NCI-H1436 (cell line): ENCODE measurements around the gene PAQR9.
"Not testable (repeated sequence)": the region's sequence is repeated elsewhere in the genome, so short reads cannot be mapped to it uniquely, and the experiment has no call there.

ENCODE experiments used
- DNase-seq: peaks from one replicate; lab custom pipeline; 2025; lab: John Stamatoyannopoulos, UW

The PAQR9 gene

GRCh38 chr3:142963516-142964448 is at the start of gene PAQR9:
PAQR9 (minus strand) TSS chr3:142963674; CDS start chr3:142963336, 338 bp downstream.
- DNase-seq, result no peak

DNA sequence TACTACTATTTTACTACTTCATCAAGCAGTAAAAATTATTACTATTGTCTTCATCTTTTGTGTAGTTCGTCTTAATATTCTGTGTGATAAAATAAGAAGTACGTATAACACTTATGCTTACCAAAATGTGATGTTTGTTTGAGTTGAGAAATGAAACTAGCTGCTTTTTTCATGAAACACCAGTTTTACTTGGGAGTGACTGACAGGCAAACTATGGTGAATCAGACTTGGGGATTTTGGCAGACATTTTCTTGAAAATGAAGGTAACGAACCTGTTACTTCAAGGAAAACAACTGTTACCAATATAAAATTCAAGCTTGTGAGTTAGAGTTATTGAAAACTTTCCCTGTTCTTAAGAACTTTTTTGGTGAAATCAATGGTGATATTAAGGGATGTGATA is 48.2 kb upstream of the PAQR9 start:
- no peak for DNase-seq

DNA sequence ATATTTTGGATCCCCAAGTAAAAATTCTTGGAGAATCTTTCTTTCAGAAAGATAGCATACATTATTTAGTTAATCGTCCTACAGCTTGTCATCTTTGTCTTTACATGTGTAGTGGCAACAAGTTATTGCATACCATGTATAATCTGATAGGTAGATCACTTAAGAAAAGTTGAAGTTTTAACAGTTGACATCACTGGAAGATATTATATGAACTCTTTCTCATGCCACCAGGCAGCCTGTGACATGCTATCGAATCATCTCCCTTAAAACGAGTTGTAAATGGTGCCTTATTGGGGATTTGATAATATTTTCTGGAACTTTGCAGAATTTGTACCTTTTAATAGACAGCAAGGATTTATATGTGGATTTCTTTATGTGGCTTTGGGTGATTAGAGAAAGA is 46.5 kb upstream of the PAQR9 start:
- no peak for DNase-seq

GRCh38 chr3:143004823-143005222 is 41.3 kb upstream of the PAQR9 start:
- no peak for DNase-seq

DNA sequence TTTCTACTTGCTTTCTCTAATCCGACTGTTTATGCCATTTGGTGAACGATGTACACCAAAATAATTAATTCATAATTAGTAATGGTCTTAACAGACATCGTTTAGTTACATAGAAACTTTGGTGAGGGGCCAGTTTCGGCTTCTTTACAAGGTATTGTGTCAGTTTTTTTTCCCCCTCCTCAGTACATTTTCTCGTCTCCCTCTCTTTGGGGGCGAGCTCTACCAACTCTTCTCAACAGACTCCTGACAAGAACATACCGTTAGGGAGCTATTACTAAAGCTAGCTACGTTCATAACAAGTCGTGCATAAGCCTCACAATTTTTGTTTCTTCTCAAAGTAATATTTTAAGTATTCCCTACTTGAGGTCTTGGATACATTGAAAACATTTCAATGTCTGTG is 39.3 kb upstream of the PAQR9 start:
- DNase-seq, result no peak

DNA sequence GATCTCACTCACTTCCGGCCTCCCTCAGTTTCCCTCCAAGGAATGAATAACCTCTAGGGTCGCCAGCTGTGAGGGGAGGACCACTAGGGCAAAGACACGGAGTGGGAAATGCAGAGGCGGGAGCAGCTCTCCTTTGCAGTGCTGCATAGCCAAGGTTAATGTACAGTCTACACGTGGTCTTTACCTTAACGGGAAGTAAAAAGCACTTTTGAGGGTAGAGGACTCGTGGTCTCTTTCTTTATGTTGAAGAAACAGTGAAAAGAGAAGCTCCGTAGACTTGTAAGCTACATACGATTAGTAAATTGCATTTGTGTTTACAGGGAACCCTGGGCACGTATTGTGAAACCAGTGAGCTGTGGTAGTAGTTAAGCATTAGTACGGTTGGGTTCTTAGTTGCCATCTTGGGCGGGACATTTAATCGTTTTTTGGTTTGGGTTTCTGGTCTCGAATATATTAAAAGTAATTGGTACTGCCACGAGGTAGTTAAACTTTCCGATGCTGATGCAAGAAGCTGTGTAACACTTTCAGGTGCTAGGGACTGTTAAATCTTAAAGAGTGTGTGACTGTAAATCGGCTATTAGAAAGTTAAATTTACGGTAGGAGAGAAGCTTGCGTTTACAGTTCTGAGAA is 38.7 kb upstream of the PAQR9 start:
- no peak for DNase-seq

GRCh38 chr3:143001369-143002082 is 38.1 kb upstream of the PAQR9 start, which contains the start of gene U2SURP:
U2SURP (plus strand) TSS chr3:143001570; CDS start chr3:143001629, 59 bp downstream.
- peak; percentile 98 for DNase-seq

DNA sequence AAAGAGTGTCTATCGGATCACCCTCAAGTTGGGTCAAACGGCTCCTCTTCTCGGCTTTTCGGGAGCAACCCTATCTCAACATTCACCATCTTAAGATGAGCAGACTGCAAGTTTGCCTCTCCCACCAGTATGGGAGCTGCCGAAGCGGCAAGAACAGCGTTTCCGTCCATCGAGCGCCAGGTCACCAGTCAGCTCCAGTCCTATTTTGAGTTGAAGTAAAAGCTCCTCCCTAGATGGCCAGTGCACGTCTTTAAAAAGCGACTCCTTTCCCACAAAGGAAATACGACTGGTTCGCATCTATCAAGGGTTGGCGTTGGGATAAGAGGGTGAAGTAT is 37.5 kb upstream of the PAQR9 start:
- DNase-seq, result no peak

DNA sequence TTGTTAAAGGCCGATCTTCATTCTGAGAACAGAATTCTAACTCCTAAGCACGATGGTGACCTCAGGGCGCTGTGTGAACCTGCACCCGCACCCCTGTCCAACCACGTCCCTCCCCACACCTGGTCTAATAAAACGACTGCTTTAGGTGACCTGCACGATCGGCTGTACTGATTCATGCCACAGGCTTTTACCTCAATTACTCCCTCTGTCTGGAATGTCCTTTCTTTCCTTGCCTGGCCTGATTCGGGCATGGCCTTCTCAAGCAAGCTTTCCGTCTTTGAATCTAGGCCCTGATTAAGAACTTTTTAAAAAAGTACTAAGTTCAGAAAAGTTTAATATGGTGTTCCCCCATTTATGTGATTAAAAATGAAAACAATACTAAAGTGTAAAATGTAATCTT is 37.1 kb upstream of the PAQR9 start:
- DNase-seq, result no peak

DNA sequence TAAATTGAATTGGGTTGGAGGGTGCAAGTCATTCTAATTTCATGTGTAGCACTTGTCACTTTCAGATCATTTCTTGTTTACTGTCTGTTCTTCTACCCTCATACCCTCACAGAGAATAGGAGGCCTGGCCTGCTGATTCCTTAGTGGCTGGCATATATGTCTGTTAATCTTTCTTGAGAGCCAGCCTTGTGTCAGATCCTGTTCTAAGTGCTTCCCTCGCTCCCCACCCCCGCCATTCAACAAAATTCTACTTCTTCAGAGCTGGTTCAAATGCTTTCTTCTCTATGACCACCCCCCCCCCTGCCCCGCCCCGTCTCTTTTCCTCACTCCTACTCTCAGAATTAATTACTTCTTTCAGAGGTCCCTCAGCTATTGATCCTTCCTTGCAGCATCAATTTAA is 36.4 kb upstream of the PAQR9 start:
- DNase-seq, result no peak

DNA sequence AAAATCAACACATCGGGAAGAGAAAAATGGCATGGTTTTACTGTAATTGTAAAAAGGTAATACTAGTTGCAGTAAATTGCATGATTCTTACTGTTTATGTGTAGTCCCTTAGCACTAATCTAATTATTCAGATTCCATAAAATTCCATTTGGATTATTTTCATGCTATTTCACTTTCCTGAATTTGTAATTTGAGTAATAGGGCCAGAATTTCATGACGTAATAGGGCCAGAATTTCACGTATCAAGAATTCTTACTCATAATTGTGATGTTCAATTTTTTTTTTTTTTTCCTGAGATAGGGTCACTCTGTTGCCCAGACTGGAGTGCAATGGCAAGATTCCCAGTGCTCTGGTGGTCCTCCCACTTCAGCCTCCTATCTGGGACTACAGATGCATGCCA is 35.0 kb upstream of the PAQR9 start:
- no peak for DNase-seq

DNA sequence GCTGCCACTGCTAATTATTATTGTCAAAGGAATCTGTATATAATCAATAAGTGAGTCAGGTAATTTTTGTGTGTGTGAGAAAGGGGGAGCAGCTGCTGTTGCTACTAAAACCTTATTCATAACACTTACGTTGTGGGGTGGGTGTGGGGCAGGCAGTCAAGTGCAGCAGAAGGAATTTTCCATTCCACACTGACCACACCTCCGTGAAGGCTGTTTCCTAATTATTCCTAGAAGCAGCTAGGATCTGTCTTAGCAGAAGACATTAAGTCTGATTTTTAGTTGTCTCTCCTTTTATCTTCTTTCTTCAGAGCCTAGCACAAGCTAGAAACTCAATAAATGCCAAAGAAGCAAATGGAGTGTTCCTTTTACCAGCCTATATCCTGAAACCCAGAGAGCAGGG is 33.9 kb upstream of the PAQR9 start:
- no peak for DNase-seq

DNA sequence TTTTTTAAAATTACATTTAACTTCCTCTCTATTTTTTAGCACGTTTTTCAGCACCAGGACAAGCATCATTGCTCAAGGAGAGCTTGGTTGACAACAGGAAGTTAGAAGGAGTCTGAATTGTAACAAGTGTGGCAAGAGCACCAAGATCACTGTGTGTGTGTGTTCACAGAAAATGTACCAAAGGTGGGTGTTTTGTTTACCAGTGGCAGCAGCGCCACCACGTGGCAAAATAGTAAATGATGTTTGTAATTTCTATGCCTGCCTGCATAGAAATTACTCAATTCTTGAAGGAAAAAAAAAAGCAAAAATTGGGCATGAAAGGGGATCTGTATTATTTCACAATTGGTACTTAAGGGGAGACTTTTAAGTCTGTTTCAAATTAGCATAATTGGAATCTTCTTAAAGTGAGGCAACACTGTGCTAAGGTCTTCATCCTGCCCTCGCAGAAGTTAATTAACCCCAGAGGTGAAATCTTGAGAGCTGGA is 30.5 kb upstream of the PAQR9 start:
- DNase-seq, result peak; percentile 70

- DNase-seq, result no peak
Observed at GRCh38 chr3:142992323-142992722, 28.8 kb upstream of the PAQR9 start.

DNA sequence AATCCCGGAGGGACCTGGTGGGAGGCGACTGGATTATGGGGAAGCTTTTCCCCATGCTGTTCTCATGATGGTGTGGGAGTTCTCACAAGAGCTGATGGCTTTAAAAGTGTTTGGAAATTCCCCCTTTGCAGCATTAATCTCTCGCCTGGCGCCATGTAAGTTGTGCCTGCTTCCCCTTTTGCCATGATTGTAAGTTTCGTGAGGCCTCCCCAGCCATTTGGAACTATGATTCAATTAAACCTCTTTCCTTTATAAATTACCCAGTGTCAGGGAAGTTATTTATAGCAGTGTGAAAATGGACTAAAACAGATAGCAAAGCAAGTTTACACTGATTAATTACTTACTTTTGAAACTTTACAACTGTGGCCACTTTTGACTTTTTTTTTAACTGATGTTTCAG is 27.2 kb upstream of the PAQR9 start:
- no peak for DNase-seq

DNA sequence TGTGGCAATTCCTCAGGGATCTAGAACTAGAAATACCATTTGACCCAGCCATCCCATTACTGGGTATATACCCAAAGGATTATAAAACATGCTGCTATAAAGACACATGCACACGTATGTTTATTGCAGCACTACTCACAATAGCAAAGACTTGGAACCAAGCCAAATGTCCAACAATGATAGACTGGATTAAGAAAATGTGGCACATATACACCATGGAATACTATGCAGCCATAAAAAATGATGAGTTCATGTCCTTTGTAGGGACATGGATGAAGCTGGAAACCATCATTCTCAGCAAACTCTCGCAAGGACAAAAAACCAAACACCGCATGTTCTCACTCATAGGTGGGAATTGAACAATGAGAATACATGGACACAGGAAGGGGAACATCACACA is 25.4 kb upstream of the PAQR9 start:
- DNase-seq, result not testable (repeated sequence)

DNA sequence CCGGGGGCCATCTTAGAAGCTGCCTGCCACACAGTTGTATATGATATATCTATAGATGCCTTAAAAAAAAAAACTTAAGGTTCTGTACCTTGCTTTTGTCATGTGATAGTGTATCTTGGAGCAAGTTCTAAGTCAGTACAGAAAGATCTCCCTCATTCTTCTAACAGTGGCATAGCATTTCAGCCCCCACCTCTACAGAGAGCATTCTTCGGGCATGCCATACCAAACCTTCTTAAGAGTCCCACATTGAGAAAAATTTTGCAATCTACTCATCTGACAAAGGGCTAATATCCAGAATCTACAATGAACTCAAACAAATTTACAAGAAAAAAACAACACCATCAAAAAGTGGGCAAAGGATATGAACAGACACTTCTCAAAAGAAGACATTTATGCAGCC is 24.7 kb upstream of the PAQR9 start:
- not testable (repeated sequence) for DNase-seq

- DNase-seq, result no peak
Observed at GRCh38 chr3:142987707-142988106, 24.2 kb upstream of the PAQR9 start.

GRCh38 chr3:142987080-142987700 is 23.7 kb upstream of the PAQR9 start:
- DNase-seq, result peak; percentile 62

DNA sequence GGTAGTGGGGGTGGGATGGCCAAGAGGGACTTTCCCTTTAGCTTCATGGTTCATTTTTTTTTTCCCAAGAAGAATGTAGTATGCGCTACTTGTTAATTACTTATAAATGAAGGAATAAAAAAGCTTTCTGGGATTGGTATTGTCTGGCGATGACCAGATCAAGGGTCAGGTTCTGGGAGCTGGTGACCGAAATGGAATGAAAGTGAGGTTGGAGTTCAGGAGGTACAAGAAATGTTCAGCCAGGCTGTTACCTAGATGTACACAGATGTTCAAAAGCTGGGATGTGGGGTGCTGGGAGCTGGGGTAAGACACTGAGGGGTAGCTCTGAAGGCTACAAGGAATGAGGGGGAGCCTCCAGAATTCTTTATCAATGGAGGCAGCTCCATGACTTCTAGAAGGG is 20.8 kb upstream of the PAQR9 start:
- DNase-seq, result no peak

- DNase-seq, result no peak
Observed at GRCh38 chr3:142983318-142983717, 19.8 kb upstream of the PAQR9 start.
